CD1c-positive myeloid dendritic cell (primary cell): ENCODE results near the gene RWDD4.

Source experiments
- DNase-seq: peaks from one replicate; pipeline ENCODE4 v3.0.0-alpha.2; 2016; ENCODE audit errors: extremely low spot score

The RWDD4 gene

DNA sequence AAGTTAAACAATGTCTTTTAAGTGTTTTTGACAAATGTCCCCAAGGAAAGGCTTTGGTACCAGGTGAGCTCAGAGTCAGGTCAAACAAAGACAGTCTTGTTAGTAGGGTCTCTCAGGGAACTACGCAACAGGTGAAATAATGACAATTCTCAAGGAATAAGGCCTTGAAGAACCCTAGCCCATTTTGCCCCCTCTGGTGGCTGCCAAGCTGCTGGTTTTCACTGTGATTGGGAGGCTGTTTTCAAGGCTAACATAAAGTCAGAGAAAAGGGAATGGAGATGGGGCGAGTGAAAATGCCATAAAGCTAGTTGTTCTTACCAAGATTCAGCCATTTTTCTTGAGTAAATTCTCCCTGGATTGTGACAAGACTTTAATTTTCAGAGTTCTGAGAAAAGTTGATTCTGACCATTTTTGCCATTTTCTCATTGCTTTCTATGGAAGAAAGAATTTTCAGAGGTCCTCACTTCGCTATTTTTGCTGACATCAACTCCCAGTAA lies 58.7 kb downstream of the RWDD4 start:
- DNase-seq, result no peak

DNA sequence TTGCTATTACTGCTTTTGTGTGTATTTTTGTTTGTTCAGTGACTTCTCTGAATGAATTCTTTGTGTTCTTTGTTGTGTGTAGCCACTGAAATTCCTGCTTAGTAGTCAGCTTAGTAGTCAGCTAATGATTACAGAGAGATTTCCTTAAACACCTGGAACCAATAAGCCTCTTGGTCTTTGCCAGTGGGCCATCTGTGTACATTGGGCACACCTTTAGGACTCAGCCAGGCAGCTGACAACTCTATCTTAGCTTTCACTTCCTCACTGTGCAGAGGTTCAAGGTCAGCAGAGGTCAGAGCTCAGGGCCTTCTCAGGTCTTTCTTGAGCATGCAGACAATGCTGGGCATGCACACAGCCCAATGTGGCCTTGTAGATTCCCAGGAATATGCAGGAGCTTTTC lies 59.3 kb downstream of the RWDD4 start:
- DNase-seq, result no peak

DNA sequence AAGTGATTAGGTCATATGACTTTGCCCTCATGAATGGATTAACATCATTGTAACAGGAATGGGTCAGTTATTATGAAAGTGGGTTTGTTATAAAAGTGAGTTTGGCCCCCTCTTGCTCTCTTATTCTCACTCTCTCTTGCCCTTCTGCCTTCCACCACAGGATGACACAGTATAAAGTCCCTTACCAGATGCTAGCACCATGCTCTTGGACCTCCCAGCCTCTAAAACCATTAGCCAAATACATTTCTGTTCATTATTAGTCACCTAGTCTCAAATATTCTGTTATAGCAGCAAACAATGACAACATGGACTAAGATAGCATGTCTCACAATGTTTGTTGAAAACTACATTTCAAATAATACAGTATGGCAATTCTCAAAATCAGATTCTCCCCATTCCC lies 59.7 kb downstream of the RWDD4 start:
- no peak for DNase-seq

DNA sequence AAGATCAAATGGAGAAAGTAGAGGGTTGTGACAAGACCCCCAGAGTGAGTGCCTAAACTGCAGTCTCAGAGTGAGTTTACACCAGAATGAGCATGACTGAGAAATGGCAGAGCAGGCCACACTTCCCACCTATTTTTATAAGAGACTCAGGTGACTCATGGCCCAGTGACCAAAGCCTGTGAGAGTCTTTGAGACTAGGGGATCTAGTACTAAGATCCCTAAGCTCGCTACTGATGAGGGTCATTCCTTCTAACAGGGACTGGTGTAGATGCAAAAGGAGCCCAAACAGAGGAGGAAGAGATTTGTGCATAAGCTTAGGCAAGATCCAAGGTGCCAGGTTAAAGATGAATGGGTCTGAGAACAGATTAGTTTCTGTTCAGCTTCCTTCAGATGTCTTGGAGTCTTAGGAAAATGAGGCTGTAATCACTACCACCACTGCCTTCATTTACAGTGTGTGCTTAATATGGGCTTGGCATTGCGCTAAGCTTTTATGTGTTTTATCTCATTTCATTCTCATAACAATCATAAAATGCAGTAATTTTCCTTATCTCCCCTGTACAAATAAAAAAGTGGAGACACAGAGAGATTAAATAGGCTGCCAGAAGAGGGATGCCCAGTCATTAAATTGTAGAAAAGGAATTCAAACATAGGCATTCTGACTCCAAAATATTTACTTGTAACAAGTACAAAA lies 62.8 kb downstream of the RWDD4 start:
- no peak for DNase-seq

DNA sequence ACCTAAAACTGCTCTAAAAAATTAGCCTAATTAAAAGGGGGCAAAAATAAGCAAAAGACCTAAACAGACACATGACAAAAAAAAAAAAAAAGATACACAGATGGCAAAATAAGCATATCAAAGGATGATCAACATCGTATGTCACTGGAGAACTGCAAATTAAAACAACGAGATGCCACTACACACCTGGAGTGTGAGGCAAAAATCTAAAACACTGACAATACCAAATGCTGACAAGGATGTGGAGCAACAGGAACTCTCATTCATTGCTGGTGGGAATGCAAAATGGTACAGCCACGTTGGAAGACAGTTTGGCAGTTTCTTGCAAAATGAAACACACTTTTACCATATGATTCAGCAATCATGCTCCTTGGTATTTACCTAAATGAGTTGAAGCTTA lies 64.2 kb downstream of the RWDD4 start:
- DNase-seq, result no peak

DNA sequence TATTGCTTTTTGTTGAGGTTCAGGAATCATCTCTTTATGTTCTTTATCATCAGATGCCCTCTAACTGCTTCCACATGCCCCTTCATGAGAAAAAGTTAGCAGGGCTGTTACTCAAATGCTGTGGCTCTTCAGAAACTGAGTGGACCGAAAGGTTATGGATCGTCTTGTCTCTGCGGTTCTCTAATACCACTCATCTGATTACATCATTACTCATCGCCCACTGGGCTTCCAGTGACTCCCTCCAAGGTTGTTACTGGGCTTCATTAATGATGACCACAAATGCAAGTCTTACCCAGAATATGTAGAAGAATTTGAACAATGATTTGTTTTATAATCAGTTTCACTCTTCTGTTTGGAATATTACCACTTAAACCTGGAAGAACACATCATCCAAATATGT lies 67.7 kb downstream of the RWDD4 start:
- no peak for DNase-seq
